Hepatocyte (in vitro differentiated cells): ENCODE results near the gene EXOC4.

Experiments
- EZH2 ChIP-seq: fragments of 200-600 bp; sonication (generic); IDR thresholded peaks from 2 replicates; pipeline ENCODE4 v1.6.1; 2016; ENCODE audit warnings: antibody characterized with exemption, mild to moderate bottlenecking, borderline replicate concordance
- TF ChIP-seq, protein P1 (sequence below): fragments of 200-600 bp; sonication (generic); IDR thresholded peaks from 2 replicates; pipeline ENCODE4 v1.5.1; 2016; ENCODE audit warnings: antibody characterized with exemption, mild to moderate bottlenecking; ENCODE audit not compliant: poor library complexity

DNA sequence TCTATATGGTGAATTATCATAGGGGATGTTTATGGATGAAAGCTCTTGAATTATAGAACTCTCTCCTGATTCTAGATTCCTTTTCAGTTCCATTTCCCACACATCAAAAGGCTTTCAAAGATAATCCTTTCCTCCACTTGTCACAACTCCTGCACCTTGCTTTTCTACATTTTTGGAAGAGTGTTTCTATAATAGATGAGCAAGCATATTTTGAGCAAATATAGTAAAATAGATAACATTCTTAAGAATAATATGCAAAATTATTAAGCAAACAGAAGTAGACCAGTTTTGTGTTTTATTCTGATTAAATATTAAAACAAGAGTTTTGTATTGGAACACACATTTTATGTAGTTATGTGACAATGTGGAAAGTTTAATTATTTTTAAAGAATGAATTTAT lies 340.7 kb downstream of the EXOC4 start:
- TF ChIP-seq, protein P1, sequence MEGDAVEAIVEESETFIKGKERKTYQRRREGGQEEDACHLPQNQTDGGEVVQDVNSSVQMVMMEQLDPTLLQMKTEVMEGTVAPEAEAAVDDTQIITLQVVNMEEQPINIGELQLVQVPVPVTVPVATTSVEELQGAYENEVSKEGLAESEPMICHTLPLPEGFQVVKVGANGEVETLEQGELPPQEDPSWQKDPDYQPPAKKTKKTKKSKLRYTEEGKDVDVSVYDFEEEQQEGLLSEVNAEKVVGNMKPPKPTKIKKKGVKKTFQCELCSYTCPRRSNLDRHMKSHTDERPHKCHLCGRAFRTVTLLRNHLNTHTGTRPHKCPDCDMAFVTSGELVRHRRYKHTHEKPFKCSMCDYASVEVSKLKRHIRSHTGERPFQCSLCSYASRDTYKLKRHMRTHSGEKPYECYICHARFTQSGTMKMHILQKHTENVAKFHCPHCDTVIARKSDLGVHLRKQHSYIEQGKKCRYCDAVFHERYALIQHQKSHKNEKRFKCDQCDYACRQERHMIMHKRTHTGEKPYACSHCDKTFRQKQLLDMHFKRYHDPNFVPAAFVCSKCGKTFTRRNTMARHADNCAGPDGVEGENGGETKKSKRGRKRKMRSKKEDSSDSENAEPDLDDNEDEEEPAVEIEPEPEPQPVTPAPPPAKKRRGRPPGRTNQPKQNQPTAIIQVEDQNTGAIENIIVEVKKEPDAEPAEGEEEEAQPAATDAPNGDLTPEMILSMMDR, result no peak
- no peak for TF ChIP-seq EZH2
